Upper lobe of right lung (tissue), 1 donor: ENCODE data around the gene HLA-DQB2. TPM values are rescaled to one million over a fixed set of nuclear protein-coding genes. Genes with fewer than 3 reads are reported as not detected.
"Not testable (repeated sequence)": the region's sequence is repeated elsewhere in the genome, so short reads cannot be mapped to it uniquely, and the experiment has no call there.

ENCODE experiments used
- ATAC-seq: fragments of 200-7000 bp; cut with Tn5 transposase; one replicate; pipeline ENCODE4 v1.9.1; 2020; ENCODE audit warnings: mild to moderate bottlenecking, moderate library complexity
- DNase-seq: peaks from one replicate; pipeline ENCODE4 v3.0.0-alpha.2; 2020
- H3K27ac ChIP-seq: fragments of 200-600 bp; one replicate; pipeline ENCODE4 v1.8.0; 2022
- H3K27me3 ChIP-seq: fragments of 200-600 bp; one replicate; pipeline ENCODE4 v1.8.0; 2022; ENCODE audit warnings: mild to moderate bottlenecking
- H3K36me3 ChIP-seq: fragments of 200-600 bp; one replicate; pipeline ENCODE4 v1.8.0; 2022
- H3K4me1 ChIP-seq: fragments of 200-600 bp; one replicate; pipeline ENCODE4 v1.8.0; 2022
- H3K4me3 ChIP-seq: fragments of 200-600 bp; one replicate; pipeline ENCODE4 v1.8.0; 2022; ENCODE audit warnings: mild to moderate bottlenecking
- H3K9me3 ChIP-seq: fragments of 200-600 bp; one replicate; pipeline ENCODE4 v1.8.0; 2022
- CTCF ChIP-seq: fragments of 200-600 bp; IDR thresholded peaks from one replicate; pipeline ENCODE4 v1.8.0; 2022; ENCODE audit warnings: antibody characterized with exemption
- intact Hi-C: fragments of 100-400 bp; cut with DNase I; formaldehyde crosslinking; loops from one replicate; pipeline ENCODE4 v1.11.0; 2022
- long read RNA-seq: library from polyadenylated mRNA; unstranded; transcript quantifications from one replicate; pipeline ENCODE4 v2.0.0, GENCODE V29; 2021
- total RNA-seq: library from RNA; stranded (reverse); fragmentation: NEBNext Ultra II Directional; extraction: Animal tissue kit (Norgen Biotek cat#: 25700); gene quantifications from one replicate; pipeline ENCODE4 v1.2.1, GENCODE V29; 2021
- donor health status: DM: no; HTN: yes; CAD: no; lungs with severe emphysema.

HLA-DQB2 gene
- 62.8 TPM for total RNA-seq
- long read RNA-seq, partial matches to known transcripts, result 2 of 5 reads
- long read RNA-seq, other reads (novel, unspliced or antisense), result 1 of 5 reads

- no peaks in the 10 kb centered on the region for H3K9me3 ChIP-seq
- no peaks in the 10 kb centered on the region for H3K36me3 ChIP-seq
- DNase-seq (no peak), ATAC-seq (no peak)
- H3K4me1 ChIP-seq, result peaks cover 6% of the 10 kb centered on the region
- no peaks in the 10 kb centered on the region for H3K27me3 ChIP-seq
- H3K4me3 ChIP-seq, result no peak within 1 kb of the TSS
- intact Hi-C loops, result loop anchor here (10.0 kb wide), 1 partner anchor 99 kb away; the partner anchor contains the start of gene HLA-DQB1
- no peak for TF ChIP-seq CTCF
- no peak within 1 kb of the TSS for H3K27ac ChIP-seq
Measured at GRCh38 chr6:32763421-32763820, at the start of gene HLA-DQB2. HLA-DQB2 (minus strand) TSS chr6:32763532; CDS start chr6:32763470, 62 bp downstream.

GRCh38 chr6:32809171-32809570 lies 45.8 kb upstream of the HLA-DQB2 start:
- no peak for TF ChIP-seq CTCF
- H3K36me3 ChIP-seq, result no peaks in the 10 kb centered on the region
- no peak overlapping the region for H3K27ac ChIP-seq
- no peak for DNase-seq
- no peak for ATAC-seq
- no peak overlapping the region for H3K4me3 ChIP-seq
- H3K4me1 ChIP-seq, result no peaks in the 10 kb centered on the region
- no peaks in the 10 kb centered on the region for H3K9me3 ChIP-seq
- intact Hi-C loops, result no loop called here
- H3K27me3 ChIP-seq, result peaks cover 6% of the 10 kb centered on the region

GRCh38 chr6:32807020-32807580 lies 43.8 kb upstream of the HLA-DQB2 start:
- no peaks in the 10 kb centered on the region for H3K4me1 ChIP-seq
- H3K9me3 ChIP-seq, result no peaks in the 10 kb centered on the region
- peaks cover 11% of the 10 kb centered on the region for H3K27me3 ChIP-seq
- DNase-seq, result no peak
- intact Hi-C loops, result no loop called here
- H3K36me3 ChIP-seq, result no peaks in the 10 kb centered on the region
- no peak overlapping the region for H3K4me3 ChIP-seq
- ATAC-seq, result no peak
- no peak for TF ChIP-seq CTCF
- no peak overlapping the region for H3K27ac ChIP-seq

- H3K4me3 ChIP-seq, ATAC-seq, intact Hi-C loops: not testable (repeated sequence)
Measured at GRCh38 chr6:32805404-32805803, 42.1 kb upstream of the HLA-DQB2 start.

DNA sequence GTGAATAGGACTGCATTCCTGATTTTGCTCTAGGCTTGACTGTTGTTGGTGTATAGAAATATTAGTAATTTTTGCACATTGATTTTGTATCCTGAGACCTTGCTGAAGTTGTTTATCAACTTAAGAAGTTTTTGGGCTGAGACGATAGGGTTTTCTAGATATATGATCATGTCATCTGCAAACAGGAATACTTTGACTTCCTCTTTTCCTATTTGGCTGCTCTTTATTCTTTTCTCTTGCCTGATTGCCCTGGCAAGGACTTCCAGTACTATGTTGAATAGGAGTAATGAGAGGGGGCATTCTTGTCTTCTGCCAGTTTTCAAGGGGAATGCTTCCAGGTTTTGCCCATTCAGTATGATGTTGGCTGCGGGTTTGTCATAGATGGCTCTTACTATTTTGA lies 40.1 kb upstream of the HLA-DQB2 start:
- peaks cover 16% of the 10 kb centered on the region for H3K27me3 ChIP-seq
- intact Hi-C loops, result no loop called here
- H3K4me1 ChIP-seq, result no peaks in the 10 kb centered on the region
- no peak for TF ChIP-seq CTCF
- DNase-seq (no peak), ATAC-seq (no peak)
- H3K4me3 ChIP-seq, result no peak overlapping the region
- H3K27ac ChIP-seq, result no peak overlapping the region
- no peaks in the 10 kb centered on the region for H3K36me3 ChIP-seq
- H3K9me3 ChIP-seq, result no peaks in the 10 kb centered on the region

More at GRCh38 chr6:32805404-32805803, 42.1 kb upstream of the HLA-DQB2 start:
- H3K36me3 ChIP-seq, DNase-seq, H3K27ac ChIP-seq, H3K9me3 ChIP-seq, H3K4me1 ChIP-seq: not testable (repeated sequence)
- peaks cover 11% of the 10 kb centered on the region for H3K27me3 ChIP-seq

DNA sequence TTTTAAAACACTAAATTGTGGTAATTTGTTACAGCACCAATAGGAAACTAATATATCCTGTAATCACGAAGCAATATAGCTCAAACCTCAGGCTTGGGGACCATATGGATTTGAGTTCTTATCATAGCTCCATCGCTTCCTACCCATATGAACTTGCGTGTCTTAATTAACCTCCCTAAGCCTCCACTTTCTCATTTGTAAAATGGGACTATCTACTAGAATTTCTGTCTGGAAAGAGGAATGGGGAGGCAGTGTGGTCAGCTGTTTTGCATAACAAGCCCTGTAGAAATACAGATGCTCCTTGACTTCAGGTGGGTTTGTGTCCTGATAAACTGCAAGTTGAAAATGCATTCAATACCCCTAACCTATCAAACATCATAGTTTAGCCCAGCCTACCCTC lies 36.4 kb upstream of the HLA-DQB2 start:
- intact Hi-C loops, result loop anchor here (5.0 kb wide), 1 partner anchor 387 kb away; no protein-coding TSS in a partner anchor
- ATAC-seq, result no peak
- no peaks in the 10 kb centered on the region for H3K36me3 ChIP-seq
- no peaks in the 10 kb centered on the region for H3K9me3 ChIP-seq
- H3K4me3 ChIP-seq, result no peak overlapping the region
- DNase-seq, result no peak
- no peak for TF ChIP-seq CTCF
- no peak overlapping the region for H3K27ac ChIP-seq
- peaks cover 10% of the 10 kb centered on the region for H3K27me3 ChIP-seq
- no peaks in the 10 kb centered on the region for H3K4me1 ChIP-seq
